Prostate gland (tissue), 2 donors: ENCODE results near the gene NUP133. TPM values are rescaled to one million over a fixed set of nuclear protein-coding genes. Genes with fewer than 3 reads are reported as not detected.
"Not testable (repeated sequence)": the region's sequence is repeated elsewhere in the genome, so short reads cannot be mapped to it uniquely, and the experiment has no call there.

Experiments
- DNase-seq: peaks from one replicate; pipeline ENCODE4 v3.0.0-alpha.2; 2019; ENCODE audit warnings: low spot score
- H3K27ac ChIP-seq, 2 donors: fragments of 200-600 bp; sonication (generic); 2 replicates each; pipeline ENCODE4 v1.5.1; 2017 to 2019
- H3K27me3 ChIP-seq: fragments of 200-600 bp; sonication (generic); replicated peaks from 2 replicates; pipeline ENCODE4 v1.5.1; 2019; ENCODE audit not compliant: insufficient read depth
- H3K36me3 ChIP-seq, 2 donors: fragments of 200-600 bp; sonication (generic); 1 replicate in 1 of 2; 2 replicates in 1 of 2; pipeline versions ENCODE4 v1.5.1 to v1.8.1; 2017 to 2019
- H3K4me1 ChIP-seq: fragments of 200-600 bp; sonication (generic); replicated peaks from 2 replicates; pipeline ENCODE4 v1.5.1; 2019
- H3K4me3 ChIP-seq, 2 donors: fragments of 200-600 bp; sonication (generic); 2 replicates each; pipeline ENCODE4 v1.5.1; 2017 to 2019
- H3K9me3 ChIP-seq: fragments of 200-600 bp; sonication (generic); 2 replicates; pipeline ENCODE4 v1.5.1; 2017
- POLR2A ChIP-seq: fragments of 450-650 bp; IDR thresholded peaks from one replicate; pipeline ENCODE4 v1.6.1; 2016; ENCODE audit warnings: antibody characterized with exemption, mild to moderate bottlenecking
- POLR2AphosphoS5 ChIP-seq: sonication (generic); formaldehyde crosslinking; IDR thresholded peaks from one replicate; pipeline ENCODE4 v1.6.1; 2017; ENCODE audit warnings: antibody characterized with exemption
- WGBS: methylation state at CpG from one replicate; pipeline ENCODE4 v1.1.5; 2018; 5-methylcytosine and 5-hydroxymethylcytosine counted together
- intact Hi-C: fragments of 100-400 bp; cut with DNase I; formaldehyde crosslinking; loops from one replicate; pipeline ENCODE4 v1.14.2; 2022
- total RNA-seq, 2 donors: library from RNA; depleted of rRNA; stranded (reverse); fragments of >200 nt; gene quantifications; one replicate each; pipeline ENCODE4 v1.1.0, GENCODE V29; 2016
- TF ChIP-seq, protein P1 (sequence below), 4 experiments: fragments of 200-600 bp in 2 of 4; fragments of 450-650 bp in 2 of 4; sonication (generic) in 2 of 4; IDR thresholded peaks; 1 replicate in 3 of 4; 2 replicates in 1 of 4; pipeline ENCODE4 v1.5.1; 2016 to 2019; ENCODE audit warnings: antibody characterized with exemption in 4 of 4, mild to moderate bottlenecking in 2 of 4, moderate library complexity in 2 of 4

NUP133 gene
- total RNA-seq, 2 donors from 2014 or later = 26.3 to 36.4 TPM

DNA sequence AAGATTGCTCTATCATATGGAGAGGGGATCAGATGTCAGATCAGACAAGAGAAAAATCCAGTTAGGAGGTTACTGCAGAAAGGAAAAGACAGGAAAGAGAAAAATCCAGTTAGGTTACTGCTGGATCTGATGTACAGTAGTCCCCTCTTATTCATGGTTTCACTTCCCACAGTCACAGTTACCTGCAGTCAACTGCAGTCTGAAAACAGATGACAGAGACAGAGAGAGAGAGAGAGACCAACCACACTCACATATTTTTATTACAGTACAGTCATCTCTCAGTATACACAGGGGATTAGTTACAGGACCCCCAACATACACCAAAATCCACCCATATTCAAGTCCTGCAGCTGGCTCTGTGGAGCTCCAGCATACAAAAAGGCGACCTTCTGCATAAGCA is 29.3 kb downstream of the NUP133 start:
- Histone ChIP-seq H3K36me3 (peaks cover 0 to 9% of the 10 kb centered on the region in 2 donors), H3K4me3 (no peak overlapping the region), H3K4me1 (no peaks in the 10 kb centered on the region), H3K9me3 (no peaks in the 10 kb centered on the region), H3K27ac (no peak overlapping the region), H3K27me3 (no peaks in the 10 kb centered on the region)
- no peak for DNase-seq
- intact Hi-C loops = no loop called here
- TF ChIP-seq, protein P1, sequence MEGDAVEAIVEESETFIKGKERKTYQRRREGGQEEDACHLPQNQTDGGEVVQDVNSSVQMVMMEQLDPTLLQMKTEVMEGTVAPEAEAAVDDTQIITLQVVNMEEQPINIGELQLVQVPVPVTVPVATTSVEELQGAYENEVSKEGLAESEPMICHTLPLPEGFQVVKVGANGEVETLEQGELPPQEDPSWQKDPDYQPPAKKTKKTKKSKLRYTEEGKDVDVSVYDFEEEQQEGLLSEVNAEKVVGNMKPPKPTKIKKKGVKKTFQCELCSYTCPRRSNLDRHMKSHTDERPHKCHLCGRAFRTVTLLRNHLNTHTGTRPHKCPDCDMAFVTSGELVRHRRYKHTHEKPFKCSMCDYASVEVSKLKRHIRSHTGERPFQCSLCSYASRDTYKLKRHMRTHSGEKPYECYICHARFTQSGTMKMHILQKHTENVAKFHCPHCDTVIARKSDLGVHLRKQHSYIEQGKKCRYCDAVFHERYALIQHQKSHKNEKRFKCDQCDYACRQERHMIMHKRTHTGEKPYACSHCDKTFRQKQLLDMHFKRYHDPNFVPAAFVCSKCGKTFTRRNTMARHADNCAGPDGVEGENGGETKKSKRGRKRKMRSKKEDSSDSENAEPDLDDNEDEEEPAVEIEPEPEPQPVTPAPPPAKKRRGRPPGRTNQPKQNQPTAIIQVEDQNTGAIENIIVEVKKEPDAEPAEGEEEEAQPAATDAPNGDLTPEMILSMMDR (IDR thresholded peaks at IDR 0.05) = no peak
- TF ChIP-seq POLR2AphosphoS5 (no peak), POLR2A (no peak)
- WGBS = 100% methylated on average over 1 of the region's 1 CpG

- H3K4me3 ChIP-seq, intact Hi-C loops, H3K4me1 ChIP-seq, H3K9me3 ChIP-seq, H3K27ac ChIP-seq, H3K36me3 ChIP-seq, H3K27me3 ChIP-seq, DNase-seq: not testable (repeated sequence)
- 94% methylated on average over 13 of the region's 13 CpGs for WGBS
Observed at GRCh38 chr1:229475859-229476258, 32.3 kb downstream of the NUP133 start.

DNA sequence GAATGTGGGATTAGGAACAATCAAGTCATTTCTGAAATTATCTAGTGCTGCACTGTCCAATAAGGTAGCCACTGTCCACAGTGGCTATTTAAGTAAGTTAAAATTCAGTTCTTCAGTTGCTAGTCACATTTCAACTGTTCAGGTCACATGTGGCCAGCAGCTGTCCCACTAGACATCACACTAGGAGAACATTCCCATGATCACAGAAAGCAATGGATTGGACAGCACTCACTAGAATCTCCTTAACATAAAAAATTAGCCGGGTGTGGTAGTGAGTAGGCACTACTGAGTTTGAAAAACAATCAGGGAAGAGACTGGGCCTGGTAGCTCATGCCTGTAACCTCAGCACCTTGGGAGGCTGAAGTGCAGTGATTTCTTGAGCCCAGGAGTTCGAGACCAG is 33.6 kb downstream of the NUP133 start:
- H3K27me3 ChIP-seq = no peaks in the 10 kb centered on the region
- H3K4me3 ChIP-seq = no peak overlapping the region
- H3K9me3 ChIP-seq = no peaks in the 10 kb centered on the region
- intact Hi-C loops = no loop called here
- no peak overlapping the region for H3K27ac ChIP-seq
- no peak for DNase-seq
- H3K36me3 ChIP-seq = peaks cover 0 to 11% of the 10 kb centered on the region in 2 donors
- TF ChIP-seq, protein P1 (IDR thresholded peaks at IDR 0.05) = no peak
- no peak for TF ChIP-seq POLR2A
- no peak for TF ChIP-seq POLR2AphosphoS5
- WGBS = 92% methylated on average over 2 of the region's 2 CpGs
- H3K4me1 ChIP-seq = no peaks in the 10 kb centered on the region

DNA sequence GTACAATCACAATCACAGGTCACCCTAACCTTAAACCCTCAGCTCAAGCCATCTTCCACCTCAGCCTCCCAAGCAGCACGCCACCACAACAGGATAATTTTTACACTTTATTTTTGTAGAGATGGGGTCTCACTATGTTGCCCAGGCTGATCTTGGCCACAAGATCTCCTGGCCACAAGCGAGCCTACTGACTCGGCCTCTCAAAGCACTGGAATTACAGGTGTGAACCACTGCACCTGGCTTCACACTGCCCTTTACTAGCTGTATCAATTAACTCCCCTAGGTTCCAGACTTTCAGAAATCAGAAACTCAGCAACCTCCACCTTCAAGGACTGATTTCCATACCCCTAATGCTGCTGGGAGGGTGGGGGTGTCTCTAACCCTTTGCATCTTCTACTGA is 37.0 kb downstream of the NUP133 start:
- DNase-seq = no peak
- intact Hi-C loops = no loop called here
- H3K4me3 ChIP-seq = no peak overlapping the region
- H3K9me3 ChIP-seq = no peaks in the 10 kb centered on the region
- no peaks in the 10 kb centered on the region for H3K4me1 ChIP-seq
- 97% methylated on average over 3 of the region's 3 CpGs for WGBS
- TF ChIP-seq, protein P1 (IDR thresholded peaks at IDR 0.05) = no peak
- TF ChIP-seq POLR2AphosphoS5 (no peak), POLR2A (no peak)
- no peak overlapping the region for H3K27ac ChIP-seq
- H3K36me3 ChIP-seq = peaks cover 0 to 11% of the 10 kb centered on the region in 2 donors
- H3K27me3 ChIP-seq = no peaks in the 10 kb centered on the region

DNA sequence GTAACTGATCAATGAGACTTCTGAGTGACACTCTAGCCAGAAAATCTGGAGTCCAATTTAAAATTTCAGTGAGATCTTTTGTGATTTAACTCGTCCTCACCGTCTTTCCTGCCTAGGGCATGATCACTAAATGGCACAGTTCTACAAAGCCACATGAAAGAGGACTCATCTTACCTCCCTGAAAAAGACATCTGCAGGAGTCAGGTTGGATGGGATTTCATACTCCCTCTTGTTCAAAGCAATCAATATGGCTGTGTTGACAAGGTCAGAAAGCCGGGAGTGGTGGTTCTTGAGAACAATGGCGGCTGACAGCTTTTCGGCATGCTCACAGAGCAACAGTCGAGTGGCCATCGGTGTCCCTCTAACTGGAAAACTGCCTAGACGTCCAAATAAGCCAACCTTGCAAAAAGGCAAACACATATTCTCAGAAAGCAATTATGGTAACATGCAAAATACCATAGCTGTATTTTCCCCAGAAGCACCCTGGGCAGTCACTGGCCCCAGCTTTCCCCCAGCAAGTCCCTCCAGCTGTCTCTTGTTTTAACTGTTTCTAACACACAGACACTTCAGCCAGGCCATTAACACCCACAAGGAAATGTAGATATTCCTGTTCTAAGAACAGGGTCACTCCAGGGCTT is 37.6 kb downstream of the NUP133 start:
- H3K27me3 ChIP-seq = no peaks in the 10 kb centered on the region
- intact Hi-C loops = no loop called here
- no peak for TF ChIP-seq POLR2AphosphoS5
- TF ChIP-seq, protein P1 (IDR thresholded peaks at IDR 0.05) = no peak
- TF ChIP-seq POLR2A = no peak
- WGBS = 87% methylated on average over 8 of the region's 8 CpGs
- H3K4me1 ChIP-seq = no peaks in the 10 kb centered on the region
- H3K27ac ChIP-seq = no peak overlapping the region
- no peaks in the 10 kb centered on the region for H3K9me3 ChIP-seq
- no peak for DNase-seq
- no peak overlapping the region for H3K4me3 ChIP-seq
- H3K36me3 ChIP-seq = peaks cover 0 to 11% of the 10 kb centered on the region in 2 donors
